HG02973 (cell line): ENCODE results near the gene CEP250.

Experiments used
- ATAC-seq: cut with Tn5 transposase; IDR thresholded peaks from one replicate; pipeline ENCODE4 v1.9.1; 2021; ENCODE audit warnings: moderate library complexity; ENCODE audit not compliant: unreplicated experiment

CEP250 gene

GRCh38 chr20:35490736-35491181 lies 35.4 kb downstream of the CEP250 start:
- ATAC-seq, result peak; percentile 86

- no peak for ATAC-seq
Observed at GRCh38 chr20:35491823-35492222, 36.4 kb downstream of the CEP250 start.

GRCh38 chr20:35492352-35492751 lies 37.0 kb downstream of the CEP250 start:
- ATAC-seq, result no peak

- no peak for ATAC-seq
Observed at GRCh38 chr20:35496481-35496880, 41.1 kb downstream of the CEP250 start.

- ATAC-seq, result no peak
Observed at GRCh38 chr20:35497320-35497719, 41.9 kb downstream of the CEP250 start.

- no peak for ATAC-seq
Observed at GRCh38 chr20:35497780-35498189, 42.4 kb downstream of the CEP250 start.

GRCh38 chr20:35499271-35499670 lies 43.9 kb downstream of the CEP250 start:
- ATAC-seq, result no peak

- ATAC-seq, result peak; percentile 71
Observed at GRCh38 chr20:35502352-35502751, 47.0 kb downstream of the CEP250 start.

- ATAC-seq, result no peak
Observed at GRCh38 chr20:35503281-35503680, 47.9 kb downstream of the CEP250 start.

- ATAC-seq, result no peak
Observed at GRCh38 chr20:35503841-35504561, 48.6 kb downstream of the CEP250 start.

GRCh38 chr20:35504751-35505150 lies 49.4 kb downstream of the CEP250 start:
- ATAC-seq, result no peak

- no peak for ATAC-seq
Observed at GRCh38 chr20:35506179-35506578, 50.8 kb downstream of the CEP250 start.

- ATAC-seq, result no peak
Observed at GRCh38 chr20:35506872-35507638, 51.7 kb downstream of the CEP250 start.

GRCh38 chr20:35508493-35509218 lies 53.3 kb downstream of the CEP250 start:
- no peak for ATAC-seq

GRCh38 chr20:35510951-35511735 lies 55.7 kb downstream of the CEP250 start:
- ATAC-seq, result no peak

GRCh38 chr20:35511814-35512420 lies 56.5 kb downstream of the CEP250 start:
- ATAC-seq, result no peak

GRCh38 chr20:35514371-35514932 lies 59.1 kb downstream of the CEP250 start:
- no peak for ATAC-seq

- no peak for ATAC-seq
Observed at GRCh38 chr20:35515341-35515740, 59.9 kb downstream of the CEP250 start.

- ATAC-seq, result no peak
Observed at GRCh38 chr20:35515949-35516645, 60.7 kb downstream of the CEP250 start.
